ENCODE results near the gene GRAP.

GRCh38 chr17:18987862-18988545 is 58.8 kb downstream of the GRAP start:
- no peak for TF ChIP-seq CTCF (conservative IDR thresholded peaks at IDR 0.05; ENCODE audit: low read depth, low read length)
- no peak for TF ChIP-seq EZH2 (IDR thresholded peaks at IDR 0.05; ENCODE audit: borderline replicate concordance, low read depth, low read length, poor library complexity, severe bottlenecking)
